Psoas muscle (tissue), 8 donors: Measurements from ENCODE around the gene PRPF40B. TPM values are rescaled to one million over a fixed set of nuclear protein-coding genes. Genes with fewer than 3 reads are reported as not detected.

Experiments used
- ATAC-seq, 4 donors: fragments of 200-7000 bp; cut with Tn5 transposase; one replicate each; pipeline ENCODE4 v1.9.1; 2020; ENCODE audit warnings: moderate library complexity in 3 of 4, mild to moderate bottlenecking in 2 of 4
- DNase-seq, 2 donors: peaks; one replicate each; pipeline ENCODE4 v3.0.0-alpha.2; 2020
- H3K27ac ChIP-seq: fragments of 200-600 bp; one replicate; pipeline ENCODE4 v1.8.0; 2022
- H3K27me3 ChIP-seq, 3 donors: fragments of 200-600 bp in 1 of 3; one replicate each; pipeline versions ENCODE4 v1.6.1 to v1.8.0; 2013 to 2022; ENCODE audit warnings: low read length in 2 of 3, mild to moderate bottlenecking in 2 of 3, moderate library complexity in 1 of 3; ENCODE audit not compliant: insufficient read depth in 3 of 3
- H3K36me3 ChIP-seq, 2 donors: fragments of 200-600 bp in 1 of 2; one replicate each; pipeline versions ENCODE4 v1.6.1 to v1.8.0; 2013 to 2022; ENCODE audit warnings: low read depth in 1 of 2, mild to moderate bottlenecking in 1 of 2, moderate library complexity in 1 of 2; ENCODE audit not compliant: insufficient read depth in 1 of 2
- H3K4me1 ChIP-seq: fragments of 200-600 bp; one replicate; pipeline ENCODE4 v1.8.0; 2022
- H3K4me3 ChIP-seq: fragments of 200-600 bp; one replicate; pipeline ENCODE4 v1.8.0; 2022; ENCODE audit warnings: mild to moderate bottlenecking
- H3K9me3 ChIP-seq: fragments of 200-600 bp; one replicate; pipeline ENCODE4 v1.8.0; 2022
- CTCF ChIP-seq: fragments of 200-600 bp; IDR thresholded peaks from one replicate; pipeline ENCODE4 v1.8.0; 2022; ENCODE audit warnings: antibody characterized with exemption
- WGBS, 3 donors: extraction: QIAGEN DNeasy Blood & Tissue Kit; methylation state at CpG; one replicate each; pipeline versions ENCODE4 v1.1.6 to v1.1.7; 2013; 5-methylcytosine and 5-hydroxymethylcytosine counted together
- intact Hi-C, 2 donors: fragments of 100-400 bp; cut with DNase I; formaldehyde crosslinking; loops; one replicate each; pipeline versions ENCODE4 v1.11.0 to v1.14.2; 2022
- polyA plus RNA-seq, 3 donors: library from polyadenylated mRNA; stranded (reverse); fragments of 200-250 nt; gene quantifications; one replicate each; pipeline ENCODE4 v1.2.3, GENCODE V29; 2013
- total RNA-seq, 4 donors: library from RNA; stranded (reverse); fragmentation: NEBNext Ultra II Directional in 2 of 4; extraction: Animal tissue kit (Norgen Biotek cat#: 25700) in 2 of 4; gene quantifications; one replicate each; pipeline versions ENCODE4 v1.2.1 to v1.2.4, GENCODE V29; 2021 to 2023
- donor health status: healthy with polysubstance abuse.
- donor health status: DM: no; HTN: no; CAD: no; lungs with moderate emphysema.
- donor health status: Bipolar disorder and iron deficiency.
- donor health status: healthy.
- donor health status: DM: yes; HTN: yes; CAD: no.
- donor health status: DM: no; HTN: no; CAD: no.
- donor health status: DM: no; HTN: no; CAD: no.
- donor health status: DM: yes; HTN: yes; CAD: no.

PRPF40B gene
- total and polyA plus RNA-seq, 7 donors: 10.1 to 26.1 (median 24.5) TPM

GRCh38 chr12:49649445-49649844 is 26.1 kb downstream of the PRPF40B start:
- Histone ChIP-seq H3K27me3 (no peaks in the 10 kb centered on the region), H3K4me1 (no peaks in the 10 kb centered on the region), H3K27ac (no peak overlapping the region), H3K9me3 (no peaks in the 10 kb centered on the region), H3K4me3 (no peak overlapping the region), H3K36me3 (peaks cover 3 to 66% of the 10 kb centered on the region in 2 donors)
- TF ChIP-seq CTCF: no peak
- intact Hi-C loops: no loop called here
- WGBS, 3 donors: 90 to 92% (median 91%) methylated on average over 11 of the region's 11 CpGs
- ATAC-seq: no peak
- no peak for DNase-seq

DNA sequence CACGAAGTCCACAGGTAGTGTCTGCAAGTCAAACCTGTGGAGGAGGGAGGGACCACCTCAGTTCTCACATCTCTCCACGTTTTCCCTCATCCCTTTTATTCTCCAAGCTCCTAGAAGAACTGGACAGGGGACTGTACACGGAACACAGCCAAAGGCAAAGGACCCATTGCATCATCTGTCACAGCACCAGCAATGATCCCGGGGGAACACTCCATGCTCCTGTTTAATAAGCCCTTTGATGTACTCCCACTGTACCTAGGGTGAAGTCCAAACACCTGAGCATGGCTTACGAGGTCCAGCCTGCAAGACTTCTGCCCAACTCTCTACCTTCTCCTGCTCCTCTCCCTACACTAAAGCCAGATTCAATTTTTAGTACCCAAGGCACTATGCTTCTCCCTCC is 26.5 kb downstream of the PRPF40B start:
- no peaks in the 10 kb centered on the region for H3K4me1 ChIP-seq
- H3K9me3 ChIP-seq: no peaks in the 10 kb centered on the region
- no peaks in the 10 kb centered on the region for H3K27me3 ChIP-seq
- no peak for DNase-seq
- peaks cover 3 to 68% of the 10 kb centered on the region in 2 donors for H3K36me3 ChIP-seq
- H3K27ac ChIP-seq: no peak overlapping the region
- intact Hi-C loops: no loop called here
- TF ChIP-seq CTCF: no peak
- ATAC-seq: no peak
- H3K4me3 ChIP-seq: no peak overlapping the region
- 71 to 80% (median 79%) methylated on average over 5 of the region's 5 CpGs for WGBS, 3 donors

DNA sequence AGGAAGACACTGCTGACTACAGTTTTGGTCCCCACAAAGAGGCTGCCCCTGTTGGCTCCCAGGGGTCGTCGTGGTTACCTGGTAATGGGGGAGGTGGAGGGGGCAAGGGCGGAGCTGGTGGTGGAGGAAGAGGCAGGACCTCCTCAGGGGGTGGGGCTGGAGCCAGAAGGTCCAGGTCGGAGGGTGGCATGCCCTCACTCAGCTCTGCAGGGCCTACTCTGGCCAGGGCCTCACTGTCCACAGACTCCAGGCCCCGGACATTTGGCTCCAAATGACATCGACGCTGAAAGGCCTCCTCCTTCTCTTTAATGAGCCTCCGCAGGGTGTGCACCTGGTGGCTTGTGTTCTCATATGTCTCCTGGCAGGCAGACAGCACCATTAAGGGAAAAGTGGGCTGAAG is 28.5 kb downstream of the PRPF40B start:
- H3K27ac ChIP-seq: no peak overlapping the region

GRCh38 chr12:49652921-49653520 is 29.7 kb downstream of the PRPF40B start:
- Histone ChIP-seq H3K27me3 (no peaks in the 10 kb centered on the region), H3K27ac (no peak overlapping the region), H3K36me3 (peaks cover 3 to 53% of the 10 kb centered on the region in 2 donors), H3K4me1 (no peaks in the 10 kb centered on the region), H3K9me3 (no peaks in the 10 kb centered on the region), H3K4me3 (no peak overlapping the region)
- DNase-seq (no peak), ATAC-seq (no peak)
- no peak for TF ChIP-seq CTCF
- 91 to 94% (median 93%) methylated on average over 4 of the region's 4 CpGs for WGBS, 3 donors
- intact Hi-C loops: no loop called here

More for the DNA sequence above, 28.5 kb downstream of the PRPF40B start:
- no peaks in the 10 kb centered on the region for H3K27me3 ChIP-seq
- DNase-seq (no peak), ATAC-seq (no peak)
- H3K4me3 ChIP-seq: no peak overlapping the region
- intact Hi-C loops: no loop called here
- H3K9me3 ChIP-seq: no peaks in the 10 kb centered on the region
- H3K36me3 ChIP-seq: peaks cover 3 to 52% of the 10 kb centered on the region in 2 donors
- H3K4me1 ChIP-seq: no peaks in the 10 kb centered on the region
- no peak for TF ChIP-seq CTCF
- WGBS, 3 donors: 54 to 69% (median 58%) methylated on average over 8 of the region's 8 CpGs

DNA sequence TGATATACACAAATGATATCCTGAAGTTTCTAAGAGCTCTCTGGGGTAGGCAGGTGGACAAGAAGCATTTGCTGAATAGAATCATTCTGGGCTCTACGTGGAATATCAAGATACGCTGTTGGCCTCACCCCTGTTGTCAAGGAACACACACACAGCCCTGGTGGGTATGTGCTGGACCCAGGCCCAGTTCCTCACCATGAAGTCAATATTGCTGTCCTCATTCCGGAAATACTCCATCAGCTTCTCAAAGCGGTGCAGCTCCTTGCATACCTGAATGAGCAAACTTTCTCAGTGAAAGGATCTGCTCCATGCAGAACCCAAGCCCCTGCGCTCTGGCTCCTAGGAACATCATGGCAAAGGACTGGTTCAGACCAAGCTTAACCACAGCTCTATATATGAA is 31.4 kb downstream of the PRPF40B start:
- Histone ChIP-seq H3K27me3 (no peaks in the 10 kb centered on the region), H3K4me3 (no peak overlapping the region), H3K27ac (no peak overlapping the region), H3K9me3 (no peaks in the 10 kb centered on the region), H3K4me1 (no peaks in the 10 kb centered on the region), H3K36me3 (peaks cover under 1 to 46% of the 10 kb centered on the region in 2 donors)
- WGBS, 3 donors: 78 to 87% (median 79%) methylated on average over 5 of the region's 5 CpGs
- DNase-seq (no peak), ATAC-seq (no peak)
- intact Hi-C loops: no loop called here
- no peak for TF ChIP-seq CTCF
